HepG2 (cell line): ENCODE results near the gene SLC28A1. TPM values are rescaled to one million over a fixed set of nuclear protein-coding genes. Genes with fewer than 3 reads are reported as not detected.

Experiments
- ATAC-seq: fragments of 200-7000 bp; cut with Tn5 transposase; 3 replicates; pipeline ENCODE4 v1.9.1; 2020; ENCODE audit warnings: mild to moderate bottlenecking, moderate library complexity
- BruUV-seq: library from RNA; stranded (reverse); fragments of 400-500 nt; replicated peaks from 2 replicates; lab custom pipeline; 2021; lab: Mats Ljungman, UMichigan
- CTCF ChIA-PET: fragments of 300-600 bp; formaldehyde crosslinking; extraction: SDS; loops from one replicate; lab custom pipeline; 2021; ENCODE audit warnings: low total read pairs, inconsistent platforms, low intra/inter-chr PET ratio; lab: Yijun Ruan, JAX
- POLR2A ChIA-PET: fragments of 350-600 bp; sonication (Branson Sonifier 250); formaldehyde crosslinking; loops from one replicate; lab custom pipeline; 2020; ENCODE audit warnings: antibody characterized with exemption, inconsistent platforms; lab: Yijun Ruan, JAX
- DNase-seq: peaks from one replicate; pipeline ENCODE4 v3.0.0-alpha.2; 2015; ENCODE audit warnings: low spot score
- FAIRE-seq: peaks from 3 replicates; lab custom pipeline; 2011; peaks lifted over from hg19 to GRCh38; lab: Jason Lieb, UNC
- H2AFZ ChIP-seq: one replicate; pipeline ENCODE4 v1.6.1; 2011; ENCODE audit warnings: low read length, inconsistent platforms
- H3K27ac ChIP-seq: fragments of 300-600 bp; 3 replicates; pipeline ENCODE4 v1.8.0; 2011; ENCODE audit warnings: mixed run types, mild to moderate bottlenecking, mixed read lengths, low read length, inconsistent platforms; ENCODE audit not compliant: insufficient read depth; ENCODE audit errors: extremely low read length
- H3K27me3 ChIP-seq, 2 experiments: fragments of 200-600 bp in 1 of 2; 2 replicates in 1 of 2; 3 replicates in 1 of 2; pipeline versions ENCODE4 v1.6.0 to v1.8.0; 2011; ENCODE audit warnings: low read length in 2 of 2, mild to moderate bottlenecking in 2 of 2, moderate library complexity in 2 of 2, inconsistent platforms in 1 of 2; ENCODE audit not compliant: insufficient read depth in 2 of 2, control insufficient read depth in 1 of 2
- H3K36me3 ChIP-seq, 2 experiments: fragments of 200-600 bp in 1 of 2; replicated peaks in 1 of 2; 2 replicates in 1 of 2; 3 replicates in 1 of 2; pipeline versions ENCODE4 v1.5.1 to v1.8.0; 2011; ENCODE audit warnings: low read length in 2 of 2, inconsistent platforms in 1 of 2; ENCODE audit not compliant: insufficient read depth in 2 of 2, control insufficient read depth in 1 of 2
- H3K4me1 ChIP-seq: 2 replicates; pipeline ENCODE4 v1.5.1; 2012; ENCODE audit warnings: low read length, inconsistent platforms; ENCODE audit not compliant: insufficient read depth
- H3K4me2 ChIP-seq: 2 replicates; pipeline ENCODE4 v1.6.0; 2011; ENCODE audit warnings: low read depth, low read length, inconsistent platforms
- H3K4me3 ChIP-seq, 3 experiments: fragments of 200-600 bp in 1 of 3; sonication (generic), shearing (Covaris generic) in 1 of 3; replicated peaks in 1 of 3; 2 replicates each; pipeline ENCODE4 v1.5.1; 2011 to 2016; ENCODE audit warnings: low read length in 3 of 3, inconsistent platforms in 2 of 3, low read depth in 2 of 3, mild to moderate bottlenecking in 2 of 3, control low read depth in 1 of 3, mixed read lengths in 1 of 3; ENCODE audit not compliant: insufficient read depth in 1 of 3
- H3K79me2 ChIP-seq: one replicate; pipeline ENCODE4 v1.6.1; 2011; ENCODE audit warnings: low read length, inconsistent platforms; ENCODE audit not compliant: insufficient read depth
- H3K9ac ChIP-seq: 2 replicates; pipeline ENCODE4 v1.6.0; 2011; ENCODE audit warnings: mild to moderate bottlenecking, low read depth, low read length, inconsistent platforms; ENCODE audit not compliant: insufficient read depth
- H3K9me3 ChIP-seq: 2 replicates; pipeline ENCODE4 v1.5.1; 2012; ENCODE audit warnings: mild to moderate bottlenecking, low read length
- H4K20me1 ChIP-seq: 2 replicates; pipeline ENCODE4 v1.6.0; 2011; ENCODE audit warnings: inconsistent platforms, mild to moderate bottlenecking, low read length, moderate library complexity; ENCODE audit not compliant: insufficient read depth
- ZNF264 ChIP-seq: sonication (generic); formaldehyde crosslinking; IDR thresholded peaks from 2 replicates; pipeline ENCODE4 v1.4.0; 2020; ENCODE audit warnings: missing genetic modification reagents
- ZNF674 ChIP-seq: sonication (generic); formaldehyde crosslinking; IDR thresholded peaks from 2 replicates; pipeline ENCODE4 v1.5.0; 2020; ENCODE audit warnings: low read depth, mild to moderate bottlenecking, missing genetic modification reagents
- ZNF780A ChIP-seq: sonication (generic); formaldehyde crosslinking; IDR thresholded peaks from 2 replicates; pipeline ENCODE4 v1.8.0; 2022; ENCODE audit warnings: mild to moderate bottlenecking, missing genetic modification reagents, moderate library complexity
- WGBS: methylation state at CpG from one replicate; pipeline ENCODE4 v1.1.6; 2017; ENCODE audit warnings: low lambda C conversion rate; 5-methylcytosine and 5-hydroxymethylcytosine counted together
- in situ Hi-C: cut with HindIII; loops from 2 replicates; pipeline ENCODE4 v1.10.0; 2017; ENCODE audit warnings: low pct_unique_long_range_greater_than_20kb; ENCODE audit not compliant: extremely low pct_ligation_motif_present
- intact Hi-C: fragments of 100-400 bp; cut with micrococcal nuclease; formaldehyde crosslinking; loops from one replicate; pipeline ENCODE4 v1.10.0; 2022; ENCODE audit not compliant: unreplicated experiment
- polyA plus RNA-seq, 8 experiments: library from polyadenylated mRNA; depleted of rRNA in 3 of 8; stranded (reverse) in 7 of 8; unstranded in 1 of 8; fragments of >200 nt; fragmentation: Illumina TruSeq in 4 of 8; extraction: Trizol in 4 of 8; gene quantifications; 2 replicates each; pipeline versions ENCODE4 v1.2.1 to v1.2.3, GENCODE V29; 2011 to 2016; ENCODE audit warnings: low read depth in 4 of 8, missing spikeins in 1 of 8, mixed read lengths in 1 of 8; ENCODE audit not compliant: insufficient read depth in 1 of 8
- total RNA-seq, 5 experiments: library from RNA; depleted of rRNA; stranded (reverse); fragments of >200 nt; fragmentation: Illumina TruSeq; extraction: Trizol; gene quantifications; 2 replicates each; pipeline ENCODE4 v1.2.3, GENCODE V29; 2016; ENCODE audit warnings: low read depth in 1 of 5
- TF ChIP-seq, protein P1 (sequence below): sonication (generic); formaldehyde crosslinking; IDR thresholded peaks from 2 replicates; pipeline ENCODE4 v1.4.0; 2020; ENCODE audit warnings: mild to moderate bottlenecking, missing genetic modification reagents
- TF ChIP-seq, protein P2 (sequence below): sonication (generic); formaldehyde crosslinking; IDR thresholded peaks from 2 replicates; pipeline ENCODE4 v1.4.0; 2020; ENCODE audit warnings: missing genetic modification reagents
- TF ChIP-seq, protein P3 (sequence below): sonication (generic); formaldehyde crosslinking; IDR thresholded peaks from 2 replicates; pipeline ENCODE4 v1.4.0; 2020; ENCODE audit warnings: missing genetic modification reagents, borderline replicate concordance

Gene SLC28A1
- total and polyA plus RNA-seq, 2 of the 13 experiments (the other 11 are each of a cell fraction or from before 2014, with no cell fraction given): 0.31 to 5.8 TPM

DNA sequence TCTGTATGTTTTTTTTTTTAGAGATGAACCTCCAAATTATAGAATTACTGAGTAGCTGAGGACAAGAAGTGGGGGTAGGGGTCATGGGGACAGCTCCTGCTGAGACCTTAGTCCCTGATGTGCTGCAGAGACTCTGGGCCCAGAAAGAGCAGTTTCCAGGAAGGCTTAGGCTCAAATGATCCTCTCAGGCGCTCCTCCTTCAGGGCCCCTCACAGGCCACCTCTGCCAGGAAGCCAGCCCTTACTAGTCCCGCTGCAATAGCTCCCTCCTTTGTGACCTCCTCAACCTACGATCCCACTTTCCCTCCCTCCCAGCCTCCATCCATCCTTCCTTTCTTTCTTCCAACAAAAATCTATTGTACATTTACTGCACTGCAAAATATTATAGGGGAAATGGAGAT lies 24.6 kb downstream of the SLC28A1 start (continued):
- TF ChIP-seq, protein P1, sequence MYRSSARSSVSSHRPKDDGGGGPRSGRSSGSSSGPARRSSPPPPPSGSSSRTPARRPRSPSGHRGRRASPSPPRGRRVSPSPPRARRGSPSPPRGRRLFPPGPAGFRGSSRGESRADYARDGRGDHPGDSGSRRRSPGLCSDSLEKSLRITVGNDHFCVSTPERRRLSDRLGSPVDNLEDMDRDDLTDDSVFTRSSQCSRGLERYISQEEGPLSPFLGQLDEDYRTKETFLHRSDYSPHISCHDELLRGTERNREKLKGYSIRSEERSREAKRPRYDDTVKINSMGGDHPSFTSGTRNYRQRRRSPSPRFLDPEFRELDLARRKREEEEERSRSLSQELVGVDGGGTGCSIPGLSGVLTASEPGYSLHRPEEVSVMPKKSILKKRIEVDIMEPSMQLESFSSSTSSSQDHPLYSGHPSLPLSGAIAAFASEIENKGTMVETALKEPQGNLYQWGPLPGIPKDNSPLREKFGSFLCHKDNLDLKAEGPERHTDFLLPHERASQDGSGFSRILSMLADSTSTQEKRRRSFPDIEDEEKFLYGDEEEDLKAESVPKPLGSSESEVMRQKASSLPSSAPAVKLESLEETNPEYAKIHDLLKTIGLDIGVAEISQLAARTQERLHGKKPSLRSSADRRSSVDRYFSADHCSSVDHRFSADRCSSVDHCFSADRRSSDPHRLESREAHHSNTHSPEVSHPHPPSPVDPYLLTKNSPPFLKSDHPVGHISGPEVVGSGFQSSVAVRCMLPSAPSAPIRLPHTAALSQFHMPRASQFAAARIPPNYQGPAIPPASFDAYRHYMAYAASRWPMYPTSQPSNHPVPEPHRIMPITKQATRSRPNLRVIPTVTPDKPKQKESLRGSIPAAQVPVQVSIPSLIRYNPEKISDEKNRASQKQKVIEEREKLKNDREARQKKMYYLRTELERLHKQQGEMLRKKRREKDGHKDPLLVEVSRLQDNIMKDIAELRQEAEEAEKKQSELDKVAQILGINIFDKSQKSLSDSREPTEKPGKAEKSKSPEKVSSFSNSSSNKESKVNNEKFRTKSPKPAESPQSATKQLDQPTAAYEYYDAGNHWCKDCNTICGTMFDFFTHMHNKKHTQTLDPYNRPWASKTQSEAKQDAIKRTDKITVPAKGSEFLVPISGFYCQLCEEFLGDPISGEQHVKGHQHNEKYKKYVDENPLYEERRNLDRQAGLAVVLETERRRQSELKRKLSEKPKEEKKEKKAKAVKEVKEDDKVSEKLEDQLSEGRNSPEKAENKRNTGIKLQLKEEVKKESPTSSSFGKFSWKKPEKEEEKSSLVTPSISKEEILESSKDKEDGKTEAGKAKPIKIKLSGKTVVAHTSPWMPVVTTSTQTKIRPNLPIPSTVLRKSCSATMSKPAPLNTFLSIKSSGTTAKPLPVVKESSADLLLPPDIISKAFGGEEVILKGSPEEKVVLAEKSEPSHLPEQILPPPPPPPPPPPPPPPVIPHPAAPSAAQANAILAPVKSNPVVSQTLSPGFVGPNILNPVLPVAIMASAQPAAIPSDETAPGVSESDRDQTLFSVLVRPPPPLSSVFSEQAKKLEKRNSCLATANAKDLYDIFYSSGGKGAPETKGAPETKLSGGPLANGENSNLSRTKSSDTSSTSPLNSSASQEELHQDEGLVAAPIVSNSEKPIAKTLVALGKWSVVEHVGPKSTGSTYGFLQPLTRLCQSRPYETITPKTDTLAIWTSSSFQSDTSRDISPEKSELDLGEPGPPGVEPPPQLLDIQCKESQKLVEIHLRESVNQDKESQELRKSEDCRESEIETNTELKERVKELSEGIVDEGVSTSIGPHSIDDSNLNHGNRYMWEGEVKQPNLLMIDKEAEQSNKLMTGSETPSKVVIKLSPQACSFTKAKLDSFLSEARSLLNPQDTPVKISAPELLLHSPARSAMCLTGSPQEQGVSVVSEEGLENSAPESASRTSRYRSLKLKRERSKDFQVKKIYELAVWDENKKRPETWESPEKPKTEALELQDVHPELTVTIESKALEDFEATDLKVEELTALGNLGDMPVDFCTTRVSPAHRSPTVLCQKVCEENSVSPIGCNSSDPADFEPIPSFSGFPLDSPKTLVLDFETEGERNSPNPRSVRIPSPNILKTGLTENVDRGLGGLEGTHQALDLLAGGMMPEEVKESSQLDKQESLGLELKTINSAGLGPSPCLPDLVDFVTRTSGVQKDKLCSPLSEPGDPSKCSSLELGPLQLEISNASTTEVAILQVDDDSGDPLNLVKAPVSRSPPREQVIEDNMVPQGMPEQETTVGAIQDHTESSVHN (CRISPR knock-in tag): no peak
- TF ChIP-seq, all 625 proteins: peak for 1

DNA sequence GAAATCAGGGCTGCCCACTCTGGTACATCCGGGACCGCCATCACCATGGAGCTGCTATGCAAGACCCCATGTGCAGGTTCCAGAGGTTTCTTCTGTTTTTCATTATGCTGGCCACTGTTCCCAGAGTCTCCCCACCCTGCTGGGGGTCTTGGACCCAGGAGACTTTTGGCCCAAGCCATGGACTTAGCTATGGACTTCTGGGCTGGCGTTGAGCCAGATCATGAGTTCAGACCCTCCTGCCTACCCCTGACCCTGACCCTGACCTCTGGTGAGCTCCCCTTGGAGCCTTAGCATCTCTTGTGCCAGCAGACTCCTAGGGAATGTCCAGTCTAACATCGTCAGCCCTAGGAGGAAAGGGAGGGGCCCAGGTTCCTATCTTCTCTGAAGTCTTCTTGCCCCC lies 25.3 kb downstream of the SLC28A1 start:
- H3K36me3 ChIP-seq: no peaks in the 10 kb centered on the region
- ChIA-PET POLR2A (no interaction called here), CTCF (no interaction called here)
- intact Hi-C loops: loop anchor here (5.0 kb wide), 1 partner anchor 162 kb away; the partner anchor contains the start of gene ZNF592
- no peaks in the 10 kb centered on the region for H3K9me3 ChIP-seq
- H3K4me2 ChIP-seq: no peak overlapping the region
- no peak overlapping the region for H2AFZ ChIP-seq
- DNase-seq: no peak
- H3K4me3 ChIP-seq: no peak overlapping the region
- peaks cover 82% of the 10 kb centered on the region for H3K4me1 ChIP-seq
- no peaks in the 10 kb centered on the region for H4K20me1 ChIP-seq
- no peak overlapping the region for H3K27ac ChIP-seq
- no peak for ATAC-seq
- in situ Hi-C loops: no loop called here
- no peak for FAIRE-seq
- no CpG with 5 or more reads among the region's 4 CpGs for WGBS
- H3K79me2 ChIP-seq: no peaks in the 10 kb centered on the region
- H3K9ac ChIP-seq: no peak overlapping the region
- no TSS peak for BruUV-seq
- H3K27me3 ChIP-seq: no peaks in the 10 kb centered on the region
- TF ChIP-seq, protein P2, sequence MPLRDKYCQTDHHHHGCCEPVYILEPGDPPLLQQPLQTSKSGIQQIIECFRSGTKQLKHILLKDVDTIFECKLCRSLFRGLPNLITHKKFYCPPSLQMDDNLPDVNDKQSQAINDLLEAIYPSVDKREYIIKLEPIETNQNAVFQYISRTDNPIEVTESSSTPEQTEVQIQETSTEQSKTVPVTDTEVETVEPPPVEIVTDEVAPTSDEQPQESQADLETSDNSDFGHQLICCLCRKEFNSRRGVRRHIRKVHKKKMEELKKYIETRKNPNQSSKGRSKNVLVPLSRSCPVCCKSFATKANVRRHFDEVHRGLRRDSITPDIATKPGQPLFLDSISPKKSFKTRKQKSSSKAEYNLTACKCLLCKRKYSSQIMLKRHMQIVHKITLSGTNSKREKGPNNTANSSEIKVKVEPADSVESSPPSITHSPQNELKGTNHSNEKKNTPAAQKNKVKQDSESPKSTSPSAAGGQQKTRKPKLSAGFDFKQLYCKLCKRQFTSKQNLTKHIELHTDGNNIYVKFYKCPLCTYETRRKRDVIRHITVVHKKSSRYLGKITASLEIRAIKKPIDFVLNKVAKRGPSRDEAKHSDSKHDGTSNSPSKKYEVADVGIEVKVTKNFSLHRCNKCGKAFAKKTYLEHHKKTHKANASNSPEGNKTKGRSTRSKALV: no peak
- TF ChIP-seq, protein P3, sequence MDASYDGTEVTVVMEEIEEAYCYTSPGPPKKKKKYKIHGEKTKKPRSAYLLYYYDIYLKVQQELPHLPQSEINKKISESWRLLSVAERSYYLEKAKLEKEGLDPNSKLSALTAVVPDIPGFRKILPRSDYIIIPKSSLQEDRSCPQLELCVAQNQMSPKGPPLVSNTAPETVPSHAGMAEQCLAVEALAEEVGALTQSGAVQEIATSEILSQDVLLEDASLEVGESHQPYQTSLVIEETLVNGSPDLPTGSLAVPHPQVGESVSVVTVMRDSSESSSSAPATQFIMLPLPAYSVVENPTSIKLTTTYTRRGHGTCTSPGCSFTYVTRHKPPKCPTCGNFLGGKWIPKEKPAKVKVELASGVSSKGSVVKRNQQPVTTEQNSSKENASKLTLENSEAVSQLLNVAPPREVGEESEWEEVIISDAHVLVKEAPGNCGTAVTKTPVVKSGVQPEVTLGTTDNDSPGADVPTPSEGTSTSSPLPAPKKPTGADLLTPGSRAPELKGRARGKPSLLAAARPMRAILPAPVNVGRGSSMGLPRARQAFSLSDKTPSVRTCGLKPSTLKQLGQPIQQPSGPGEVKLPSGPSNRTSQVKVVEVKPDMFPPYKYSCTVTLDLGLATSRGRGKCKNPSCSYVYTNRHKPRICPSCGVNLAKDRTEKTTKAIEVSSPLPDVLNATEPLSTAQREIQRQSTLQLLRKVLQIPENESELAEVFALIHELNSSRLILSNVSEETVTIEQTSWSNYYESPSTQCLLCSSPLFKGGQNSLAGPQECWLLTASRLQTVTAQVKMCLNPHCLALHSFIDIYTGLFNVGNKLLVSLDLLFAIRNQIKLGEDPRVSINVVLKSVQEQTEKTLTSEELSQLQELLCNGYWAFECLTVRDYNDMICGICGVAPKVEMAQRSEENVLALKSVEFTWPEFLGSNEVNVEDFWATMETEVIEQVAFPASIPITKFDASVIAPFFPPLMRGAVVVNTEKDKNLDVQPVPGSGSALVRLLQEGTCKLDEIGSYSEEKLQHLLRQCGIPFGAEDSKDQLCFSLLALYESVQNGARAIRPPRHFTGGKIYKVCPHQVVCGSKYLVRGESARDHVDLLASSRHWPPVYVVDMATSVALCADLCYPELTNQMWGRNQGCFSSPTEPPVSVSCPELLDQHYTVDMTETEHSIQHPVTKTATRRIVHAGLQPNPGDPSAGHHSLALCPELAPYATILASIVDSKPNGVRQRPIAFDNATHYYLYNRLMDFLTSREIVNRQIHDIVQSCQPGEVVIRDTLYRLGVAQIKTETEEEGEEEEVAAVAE (CRISPR knock-in tag): no peak
- no peak for TF ChIP-seq ZNF674 (CRISPR knock-in tag)
- no peak for TF ChIP-seq ZNF780A (CRISPR knock-in tag)
- TF ChIP-seq ZNF264 (CRISPR knock-in tag): no peak
